Activated naive CD8-positive, alpha-beta T cell treated with anti-CD3 and anti-CD28 coated beads, Interleukin-2, amount 50 U/mL, for 24 hours (primary cell): ENCODE data around the gene MERTK.
"Not testable (repeated sequence)": the region's sequence is repeated elsewhere in the genome, so short reads cannot be mapped to it uniquely, and the experiment has no call there.

Experiments
- ATAC-seq: fragments of 150-1000 bp; cut with Tn5 transposase; one replicate; pipeline ENCODE4 v1.10.0; 2021
- DNase-seq: peaks from one replicate; pipeline ENCODE4 v3.0.0; 2021
- H3K27ac Mint-ChIP-seq: one replicate; pipeline ENCODE4 v1.8.0; 2021; ENCODE audit warnings: mild to moderate bottlenecking, mixed read lengths
- H3K27me3 Mint-ChIP-seq: one replicate; pipeline ENCODE4 v1.8.0; 2021; ENCODE audit warnings: mixed read lengths
- H3K36me3 Mint-ChIP-seq: one replicate; pipeline ENCODE4 v1.8.0; 2021; ENCODE audit warnings: low read depth, mixed read lengths
- H3K4me1 Mint-ChIP-seq: one replicate; pipeline ENCODE4 v1.8.0; 2021; ENCODE audit warnings: mixed read lengths
- H3K4me3 Mint-ChIP-seq: one replicate; pipeline ENCODE4 v1.8.0; 2021; ENCODE audit warnings: mild to moderate bottlenecking, moderate library complexity, mixed read lengths
- H3K9me3 Mint-ChIP-seq: one replicate; pipeline ENCODE4 v1.8.0; 2021; ENCODE audit warnings: mixed read lengths

MERTK gene

DNA sequence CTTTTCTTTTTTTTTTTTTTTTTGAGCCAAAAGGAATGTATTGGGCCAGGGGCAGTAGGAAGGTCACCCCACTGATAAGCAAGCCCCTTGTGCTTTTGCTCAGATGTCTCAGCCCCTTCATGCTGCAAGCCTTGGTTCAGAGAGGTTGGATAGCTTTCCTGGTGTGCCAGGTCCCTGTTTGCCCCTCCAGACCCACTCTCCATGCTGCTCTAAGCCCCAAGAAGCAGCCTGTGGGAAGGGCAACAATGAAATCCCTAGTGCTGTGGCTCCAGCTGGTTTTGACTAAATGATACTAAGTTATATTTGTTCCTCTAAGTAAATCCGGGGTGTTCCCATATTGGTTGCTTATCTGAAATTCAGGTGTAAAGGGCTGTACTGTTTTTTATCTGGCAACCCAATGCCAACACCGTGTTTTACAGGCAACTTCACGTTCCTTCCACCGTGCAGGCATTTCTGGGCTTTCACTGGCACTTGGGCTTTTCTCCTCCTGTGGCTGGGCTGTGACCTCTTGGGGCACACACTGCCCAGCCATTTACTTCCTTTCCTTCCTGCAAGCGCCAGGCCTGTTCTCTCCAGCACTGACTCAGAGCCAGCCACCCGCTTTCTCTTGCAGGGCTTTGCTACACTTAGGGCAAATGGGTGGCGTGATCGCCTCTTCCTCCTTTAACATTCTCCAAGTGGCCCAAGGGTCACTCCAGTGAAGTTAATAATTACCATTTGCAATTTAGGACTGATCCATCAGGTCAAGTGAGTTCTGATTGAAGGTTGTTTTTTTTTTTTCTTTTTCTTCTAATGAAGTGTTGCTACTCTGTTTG, 21.6 kb downstream of the MERTK start:
- no peaks in the 10 kb centered on the region for H3K36me3 Mint-ChIP-seq
- H3K9me3 Mint-ChIP-seq, result no peaks in the 10 kb centered on the region
- no peaks in the 10 kb centered on the region for H3K27me3 Mint-ChIP-seq
- H3K27ac Mint-ChIP-seq, result no peak overlapping the region
- no peak overlapping the region for H3K4me3 Mint-ChIP-seq
- no peaks in the 10 kb centered on the region for H3K4me1 Mint-ChIP-seq
- no peak for DNase-seq
- ATAC-seq, result no peak

DNA sequence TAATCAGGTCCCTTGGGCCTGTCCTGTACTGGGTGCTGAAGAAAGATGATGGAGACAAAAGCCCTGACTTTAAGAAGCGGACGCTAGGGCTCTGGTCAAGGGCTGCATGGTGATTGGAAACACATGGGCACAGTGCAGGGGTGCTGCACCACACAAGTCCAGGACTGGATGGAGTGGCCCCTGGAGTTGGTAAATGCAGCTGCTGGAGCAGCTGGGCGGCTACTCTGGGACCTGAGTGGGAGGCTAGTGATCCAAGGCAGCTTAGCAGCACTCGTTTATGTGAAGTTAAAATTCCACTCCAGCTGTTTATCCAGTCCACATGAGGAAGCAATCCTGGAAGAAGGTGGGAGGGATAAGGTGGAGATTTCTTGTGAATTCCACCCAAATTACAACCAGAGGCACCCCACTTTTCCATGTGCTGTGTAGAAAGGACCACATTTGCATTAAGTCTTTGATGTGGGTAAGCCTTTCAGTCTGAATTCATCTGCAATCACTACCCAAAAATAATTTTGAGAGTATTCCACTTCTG, 24.9 kb downstream of the MERTK start:
- Mint-ChIP-seq H3K36me3 (no peaks in the 10 kb centered on the region), H3K9me3 (no peaks in the 10 kb centered on the region), H3K27me3 (no peaks in the 10 kb centered on the region), H3K4me3 (no peak overlapping the region), H3K4me1 (no peaks in the 10 kb centered on the region), H3K27ac (no peak overlapping the region)
- ATAC-seq (no peak), DNase-seq (no peak)

GRCh38 chr2:111924617-111925107, 26.3 kb downstream of the MERTK start:
- Mint-ChIP-seq H3K9me3 (no peaks in the 10 kb centered on the region), H3K36me3 (no peaks in the 10 kb centered on the region), H3K4me1 (no peaks in the 10 kb centered on the region), H3K27me3 (no peaks in the 10 kb centered on the region), H3K27ac (no peak overlapping the region), H3K4me3 (no peak overlapping the region)
- DNase-seq (no peak), ATAC-seq (peak; percentile 15)

DNA sequence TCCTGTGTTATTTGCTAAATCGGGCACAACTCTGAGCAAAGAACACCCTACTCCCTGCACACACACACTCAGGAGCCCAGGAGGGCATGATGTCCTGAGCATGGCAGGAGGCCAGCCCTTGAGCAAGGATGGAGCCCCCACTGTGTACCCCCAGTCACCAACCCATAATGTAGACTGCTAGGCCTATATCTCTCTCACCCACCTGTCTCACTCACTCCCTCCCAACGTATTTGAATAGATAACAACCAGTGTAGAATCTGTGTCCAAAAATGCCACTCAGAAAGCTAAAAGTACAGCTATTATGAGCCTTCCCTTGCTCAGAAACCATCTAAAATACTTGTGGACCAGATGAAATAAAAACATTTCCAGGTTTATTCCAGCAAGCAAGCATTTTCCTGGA, 29.3 kb downstream of the MERTK start:
- no peak overlapping the region for H3K27ac Mint-ChIP-seq
- H3K4me3 Mint-ChIP-seq, result no peak overlapping the region
- DNase-seq (no peak), ATAC-seq (no peak)
- no peaks in the 10 kb centered on the region for H3K27me3 Mint-ChIP-seq
- H3K4me1 Mint-ChIP-seq, result peaks cover 12% of the 10 kb centered on the region
- no peaks in the 10 kb centered on the region for H3K9me3 Mint-ChIP-seq
- H3K36me3 Mint-ChIP-seq, result no peaks in the 10 kb centered on the region

- Mint-ChIP-seq H3K27me3 (peaks cover 6% of the 10 kb centered on the region), H3K27ac (no peak overlapping the region), H3K9me3 (no peaks in the 10 kb centered on the region), H3K36me3 (no peaks in the 10 kb centered on the region), H3K4me1 (peaks cover 12% of the 10 kb centered on the region), H3K4me3 (no peak overlapping the region)
- ATAC-seq, result peak; percentile 56
- no peak for DNase-seq
Measured at GRCh38 chr2:111930409-111930808, 32.0 kb downstream of the MERTK start.

GRCh38 chr2:111930875-111931274, 32.5 kb downstream of the MERTK start:
- H3K27me3 Mint-ChIP-seq, result peaks cover 6% of the 10 kb centered on the region
- DNase-seq, result no peak
- peak overlapping the region; percentile 38 for H3K27ac Mint-ChIP-seq

GRCh38 chr2:111932841-111933291, 34.5 kb downstream of the MERTK start:
- Mint-ChIP-seq H3K4me1 (peaks cover 12% of the 10 kb centered on the region), H3K4me3 (no peak overlapping the region), H3K9me3 (no peaks in the 10 kb centered on the region), H3K36me3 (no peaks in the 10 kb centered on the region), H3K27me3 (peaks cover 6% of the 10 kb centered on the region), H3K27ac (no peak overlapping the region)
- DNase-seq (no peak), ATAC-seq (no peak)

More at GRCh38 chr2:111930875-111931274, 32.5 kb downstream of the MERTK start:
- H3K9me3 Mint-ChIP-seq, result no peaks in the 10 kb centered on the region
- ATAC-seq, result peak; percentile 95
- H3K36me3 Mint-ChIP-seq, result no peaks in the 10 kb centered on the region
- peaks cover 12% of the 10 kb centered on the region for H3K4me1 Mint-ChIP-seq
- H3K4me3 Mint-ChIP-seq, result no peak overlapping the region

DNA sequence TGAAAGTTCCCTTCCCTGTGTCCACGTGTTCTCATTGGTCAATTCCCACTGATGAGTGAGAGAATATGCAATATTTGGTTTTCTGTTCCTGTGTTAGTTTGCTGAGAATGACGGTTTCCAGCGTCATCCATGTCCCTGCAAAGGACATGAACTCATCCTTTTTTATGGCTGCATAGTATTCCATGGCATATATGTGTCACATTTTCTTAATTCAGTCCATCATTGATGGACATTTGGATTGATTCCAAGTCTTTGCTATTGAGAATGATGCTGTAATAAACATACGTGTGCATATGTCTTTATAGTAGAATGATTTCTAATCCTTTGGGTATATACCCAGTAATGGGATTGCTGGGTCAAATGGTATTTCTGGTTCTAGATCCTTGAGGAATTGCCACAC, 35.5 kb downstream of the MERTK start:
- H3K27ac Mint-ChIP-seq, ATAC-seq, H3K4me3 Mint-ChIP-seq, DNase-seq, H3K36me3 Mint-ChIP-seq, H3K27me3 Mint-ChIP-seq, H3K9me3 Mint-ChIP-seq: not testable (repeated sequence)
- peaks cover 12% of the 10 kb centered on the region for H3K4me1 Mint-ChIP-seq

- H3K4me3 Mint-ChIP-seq, result no peak overlapping the region
- no peak overlapping the region for H3K27ac Mint-ChIP-seq
- peaks cover 10% of the 10 kb centered on the region for H3K27me3 Mint-ChIP-seq
- DNase-seq, result no peak
- H3K4me1 Mint-ChIP-seq, result no peaks in the 10 kb centered on the region
- H3K9me3 Mint-ChIP-seq, result no peaks in the 10 kb centered on the region
- no peak for ATAC-seq
- H3K36me3 Mint-ChIP-seq, result no peaks in the 10 kb centered on the region
Measured at GRCh38 chr2:111936881-111937280, 38.5 kb downstream of the MERTK start.

- Mint-ChIP-seq H3K27ac (no peak overlapping the region), H3K36me3 (no peaks in the 10 kb centered on the region), H3K27me3 (peaks cover 14% of the 10 kb centered on the region), H3K4me1 (no peaks in the 10 kb centered on the region), H3K4me3 (no peak overlapping the region), H3K9me3 (no peaks in the 10 kb centered on the region)
- ATAC-seq, result no peak
- DNase-seq, result no peak
Measured at GRCh38 chr2:111938392-111938791, 40.0 kb downstream of the MERTK start.

- peaks cover 8% of the 10 kb centered on the region for H3K27me3 Mint-ChIP-seq
- H3K4me3 Mint-ChIP-seq, result no peak overlapping the region
- ATAC-seq (no peak), DNase-seq (no peak)
- H3K9me3 Mint-ChIP-seq, result no peaks in the 10 kb centered on the region
- no peaks in the 10 kb centered on the region for H3K36me3 Mint-ChIP-seq
- H3K27ac Mint-ChIP-seq, result no peak overlapping the region
- H3K4me1 Mint-ChIP-seq, result no peaks in the 10 kb centered on the region
Measured at GRCh38 chr2:111940333-111941196, 42.2 kb downstream of the MERTK start.

DNA sequence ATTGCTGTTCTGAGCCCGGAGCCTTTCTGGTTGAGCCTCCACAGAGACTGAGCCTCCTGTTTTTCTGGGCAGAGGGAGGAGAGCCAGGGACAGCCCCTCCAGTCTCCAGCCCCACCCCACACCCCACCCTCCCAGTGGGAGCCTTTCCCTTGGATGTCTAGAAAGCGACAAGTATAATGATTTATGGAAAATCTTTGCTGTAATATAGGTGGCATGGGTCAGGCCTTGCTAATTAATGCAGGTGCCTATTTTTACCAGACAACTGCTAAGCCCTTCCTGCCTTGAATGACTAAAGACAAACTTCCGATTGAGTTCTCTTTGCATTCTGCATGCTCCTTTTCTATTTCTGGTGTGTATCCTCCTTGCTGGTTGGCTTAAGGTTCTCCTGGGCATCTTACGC, 43.1 kb downstream of the MERTK start:
- H3K27me3 Mint-ChIP-seq, result peaks cover 8% of the 10 kb centered on the region

GRCh38 chr2:111944531-111945210, 46.3 kb downstream of the MERTK start:
- peaks cover 8% of the 10 kb centered on the region for H3K27me3 Mint-ChIP-seq
- no peaks in the 10 kb centered on the region for H3K9me3 Mint-ChIP-seq
- no peak overlapping the region for H3K27ac Mint-ChIP-seq
- DNase-seq (no peak), ATAC-seq (no peak)
- H3K4me3 Mint-ChIP-seq, result no peak overlapping the region
- no peaks in the 10 kb centered on the region for H3K36me3 Mint-ChIP-seq
- no peaks in the 10 kb centered on the region for H3K4me1 Mint-ChIP-seq

More for the DNA sequence above, 43.1 kb downstream of the MERTK start:
- no peaks in the 10 kb centered on the region for H3K36me3 Mint-ChIP-seq
- H3K4me3 Mint-ChIP-seq, result no peak overlapping the region
- no peak for ATAC-seq
- no peaks in the 10 kb centered on the region for H3K9me3 Mint-ChIP-seq
- H3K4me1 Mint-ChIP-seq, result no peaks in the 10 kb centered on the region
- DNase-seq, result no peak
- no peak overlapping the region for H3K27ac Mint-ChIP-seq
